A549 (cell line): Measurements from ENCODE around the gene DBNDD1. TPM values are rescaled to one million over a fixed set of nuclear protein-coding genes. Genes with fewer than 3 reads are reported as not detected.

Source experiments
- ATAC-seq, 2 experiments: fragments of 200-7000 bp in 1 of 2; fragments of >200 bp in 1 of 2; cut with Nextera tagmentation in 1 of 2; cut with Tn5 transposase in 1 of 2; 3 replicates each; pipeline versions ENCODE4 v1.8.0 to v1.9.1; 2018 to 2020; ENCODE audit warnings: mild to moderate bottlenecking in 1 of 2, moderate library complexity in 1 of 2
- CTCF ChIA-PET: fragments of 300-600 bp; sonication (Branson Sonifier 250); formaldehyde crosslinking; extraction: SDS; loops from one replicate; lab custom pipeline; 2021; ENCODE audit warnings: antibody characterized with exemption, inconsistent platforms; lab: Yijun Ruan, JAX
- POLR2A ChIA-PET: fragments of 350-600 bp; formaldehyde crosslinking; extraction: SDS; loops from one replicate; lab custom pipeline; 2021; ENCODE audit warnings: antibody characterized with exemption, inconsistent platforms; lab: Yijun Ruan, JAX
- DNase-seq, 2 experiments: peaks; one replicate each; pipeline versions ENCODE4 v3.0.0 to v3.0.0-alpha.2; 2011 to 2016; ENCODE audit warnings: low read depth in 1 of 2, low spot score in 1 of 2
- FAIRE-seq: peaks from 2 replicates; lab custom pipeline; 2011; peaks lifted over from hg19 to GRCh38; lab: Jason Lieb, UNC
- H3K27ac ChIP-seq, 2 experiments: fragments of >200 bp; sonication (Bioruptor Twin); formaldehyde crosslinking; 3 replicates each; pipeline ENCODE4 v1.5.1; 2016 to 2017
- H3K4me1 ChIP-seq: fragments of >200 bp; sonication (Bioruptor Twin); formaldehyde crosslinking; 3 replicates; pipeline ENCODE4 v1.6.1; 2016
- H3K4me2 ChIP-seq: fragments of >200 bp; sonication (Bioruptor Twin); formaldehyde crosslinking; 3 replicates; pipeline ENCODE4 v1.6.1; 2016
- H3K4me3 ChIP-seq: fragments of >200 bp; sonication (Bioruptor Twin); formaldehyde crosslinking; 3 replicates; pipeline ENCODE4 v1.5.1; 2016
- H3K9me3 ChIP-seq: fragments of >200 bp; sonication (Bioruptor Twin); formaldehyde crosslinking; 3 replicates; pipeline ENCODE4 v1.6.1; 2016
- CBX8 ChIP-seq: fragments of 200-600 bp; sonication (generic); IDR thresholded peaks from 2 replicates; pipeline ENCODE4 v1.6.1; 2016
- HEYL ChIP-seq: fragments of 250-450 bp; sonication (Bioruptor Pico); IDR thresholded peaks from 2 replicates; pipeline ENCODE4 v1.8.0; 2021; ENCODE audit warnings: mild to moderate bottlenecking, moderate library complexity
- HOXA7 ChIP-seq: fragments of 250-450 bp; sonication (Bioruptor Pico); IDR thresholded peaks from 2 replicates; pipeline ENCODE4 v1.5.0; 2020; ENCODE audit warnings: mild to moderate bottlenecking, moderate library complexity
- HOXB13 ChIP-seq: fragments of 250-450 bp; sonication (Bioruptor Pico); IDR thresholded peaks from 2 replicates; pipeline ENCODE4 v1.5.0; 2020; ENCODE audit warnings: low read depth, mild to moderate bottlenecking, moderate library complexity
- HOXB5 ChIP-seq: fragments of 250-450 bp; sonication (Bioruptor Pico); IDR thresholded peaks from 2 replicates; pipeline ENCODE4 v1.5.0; 2020; ENCODE audit warnings: mild to moderate bottlenecking, moderate library complexity
- JUN ChIP-seq, 2 experiments: fragments of >200 bp; sonication (Bioruptor Twin); formaldehyde crosslinking; IDR thresholded peaks; 2 replicates in 1 of 2; 3 replicates in 1 of 2; pipeline ENCODE4 v1.6.1; 2016 to 2017
- JUNB ChIP-seq: fragments of >200 bp; sonication (Bioruptor Twin); formaldehyde crosslinking; IDR thresholded peaks from 2 replicates; pipeline ENCODE4 v1.6.1; 2016
- MAFK ChIP-seq: fragments of 450-650 bp; IDR thresholded peaks from 2 replicates; pipeline ENCODE4 v1.6.1; 2014; ENCODE audit not compliant: partially characterized antibody
- MAZ ChIP-seq: fragments of 150-350 bp; IDR thresholded peaks from 2 replicates; pipeline ENCODE4 v1.6.1; 2014; ENCODE audit warnings: antibody characterized with exemption, low read depth, low read length, borderline replicate concordance
- MYC ChIP-seq: IDR thresholded peaks from 2 replicates; pipeline ENCODE4 v1.6.1; 2012; ENCODE audit warnings: mild to moderate bottlenecking, inconsistent platforms, low read length, improper control_type of control experiment, borderline replicate concordance
- NR3C1 ChIP-seq: fragments of >200 bp; sonication (Bioruptor Twin); formaldehyde crosslinking; IDR thresholded peaks from 3 replicates; pipeline ENCODE4 v1.6.1; 2017
- PHF8 ChIP-seq: fragments of 200-600 bp; sonication (generic); IDR thresholded peaks from 2 replicates; pipeline ENCODE4 v1.6.1; 2016; ENCODE audit warnings: low read depth, mild to moderate bottlenecking, antibody characterized with exemption, moderate library complexity, borderline replicate concordance
- POLR2AphosphoS2 ChIP-seq: conservative IDR thresholded peaks from 2 replicates; pipeline ENCODE4 v1.6.1; 2012; ENCODE audit warnings: low read length, improper control_type of control experiment, inconsistent platforms
- RCOR1 ChIP-seq: fragments of 150-350 bp; IDR thresholded peaks from 2 replicates; pipeline ENCODE4 v1.6.1; 2014; ENCODE audit warnings: antibody characterized with exemption, low read length, low read depth
- TP53 ChIP-seq: fragments of 250-450 bp; sonication (Bioruptor Pico); IDR thresholded peaks from 2 replicates; pipeline ENCODE4 v1.5.0; 2021; ENCODE audit warnings: mild to moderate bottlenecking, moderate library complexity
- ZC3H11A ChIP-seq: fragments of 450-650 bp; IDR thresholded peaks from 2 replicates; pipeline ENCODE4 v1.6.1; 2014; ENCODE audit warnings: antibody characterized with exemption, mild to moderate bottlenecking
- WGBS: methylation state at CpG from one replicate; pipeline ENCODE4 v1.1.6; 2017; ENCODE audit errors: missing lambda C conversion rate; 5-methylcytosine and 5-hydroxymethylcytosine counted together
- polyA plus RNA-seq, 4 experiments: library from polyadenylated mRNA; depleted of rRNA in 3 of 4; stranded (reverse); fragments of >200 nt; fragmentation: RNase III in 1 of 4; extraction: RNeasy Plus Mini Kit Qiagen cat#74134 plus additional on column Dnase treatment in 1 of 4; gene quantifications; 2 replicates in 3 of 4; 3 replicates in 1 of 4; pipeline ENCODE4 v1.2.3, GENCODE V29; 2011 to 2017
- TF ChIP-seq, protein P1 (sequence below): fragments of 150-350 bp; IDR thresholded peaks from 2 replicates; pipeline ENCODE4 v1.6.1; 2014; ENCODE audit warnings: low read depth, mild to moderate bottlenecking, low read length
- TF ChIP-seq, protein P2 (sequence below): fragments of >200 bp; sonication (Bioruptor Twin); formaldehyde crosslinking; IDR thresholded peaks from 3 replicates; pipeline ENCODE4 v1.5.1; 2016
- TF ChIP-seq, protein P3 (sequence below): IDR thresholded peaks from 2 replicates; pipeline ENCODE4 v1.6.1; 2012
- TF ChIP-seq, protein P4 (sequence below): fragments of 200-600 bp; sonication (generic); IDR thresholded peaks from 2 replicates; pipeline ENCODE4 v1.6.1; 2016; ENCODE audit warnings: antibody characterized with exemption, mild to moderate bottlenecking, moderate library complexity
- TF ChIP-seq, protein P5 (sequence below): fragments of 250-450 bp; sonication (Bioruptor Pico); IDR thresholded peaks from 2 replicates; pipeline ENCODE4 v1.5.0; 2020; ENCODE audit warnings: low read depth, mild to moderate bottlenecking, moderate library complexity
- TF ChIP-seq, protein P6 (sequence below): fragments of 450-650 bp; IDR thresholded peaks from 2 replicates; pipeline ENCODE4 v1.6.1; 2014; ENCODE audit warnings: antibody characterized with exemption
- TF ChIP-seq, protein P7 (sequence below): fragments of 250-450 bp; sonication (Bioruptor Pico); IDR thresholded peaks from 2 replicates; pipeline ENCODE4 v1.5.0; 2021; ENCODE audit warnings: mild to moderate bottlenecking, moderate library complexity, borderline replicate concordance

Gene DBNDD1
- polyA plus RNA-seq, 2 of the 4 experiments (the other 2 are of a cell fraction) = 23.0 to 43.8 TPM

DNA sequence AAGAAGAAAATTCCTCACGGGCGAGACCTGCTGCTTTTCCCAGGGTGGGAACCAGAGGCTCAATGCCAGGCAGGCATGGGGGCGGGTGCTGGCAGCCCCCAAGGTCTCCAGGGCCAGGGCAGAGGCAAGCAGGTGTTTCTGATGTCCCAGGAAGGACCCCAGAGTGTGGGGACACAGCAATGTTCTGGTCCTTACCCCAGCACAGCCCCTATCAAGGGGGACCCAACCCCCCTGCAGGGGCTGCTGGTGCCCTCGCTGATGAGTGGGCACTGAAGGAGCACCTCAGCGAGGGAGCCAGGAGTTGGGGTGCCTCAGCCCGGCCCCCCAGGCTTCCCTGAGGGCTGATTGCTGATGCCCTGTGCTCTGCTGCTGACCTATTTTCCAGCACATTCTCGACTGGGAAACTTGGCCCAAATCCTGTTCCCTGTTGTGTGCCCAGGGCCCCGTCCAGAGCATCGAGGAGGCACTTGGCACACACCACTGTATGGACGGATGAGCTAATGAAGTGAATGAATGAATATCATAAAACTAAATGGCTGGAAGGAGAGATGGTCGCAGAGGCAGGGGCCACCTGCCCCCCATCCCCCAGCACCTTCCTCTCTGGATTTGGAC lies 2.8 kb downstream of the DBNDD1 start:
- no peak overlapping the region for H3K27ac ChIP-seq
- H3K4me1 ChIP-seq = peaks cover 22% of the 10 kb centered on the region
- TF ChIP-seq, protein P1, sequence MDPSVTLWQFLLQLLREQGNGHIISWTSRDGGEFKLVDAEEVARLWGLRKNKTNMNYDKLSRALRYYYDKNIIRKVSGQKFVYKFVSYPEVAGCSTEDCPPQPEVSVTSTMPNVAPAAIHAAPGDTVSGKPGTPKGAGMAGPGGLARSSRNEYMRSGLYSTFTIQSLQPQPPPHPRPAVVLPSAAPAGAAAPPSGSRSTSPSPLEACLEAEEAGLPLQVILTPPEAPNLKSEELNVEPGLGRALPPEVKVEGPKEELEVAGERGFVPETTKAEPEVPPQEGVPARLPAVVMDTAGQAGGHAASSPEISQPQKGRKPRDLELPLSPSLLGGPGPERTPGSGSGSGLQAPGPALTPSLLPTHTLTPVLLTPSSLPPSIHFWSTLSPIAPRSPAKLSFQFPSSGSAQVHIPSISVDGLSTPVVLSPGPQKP = no peak
- TF ChIP-seq, protein P2, sequence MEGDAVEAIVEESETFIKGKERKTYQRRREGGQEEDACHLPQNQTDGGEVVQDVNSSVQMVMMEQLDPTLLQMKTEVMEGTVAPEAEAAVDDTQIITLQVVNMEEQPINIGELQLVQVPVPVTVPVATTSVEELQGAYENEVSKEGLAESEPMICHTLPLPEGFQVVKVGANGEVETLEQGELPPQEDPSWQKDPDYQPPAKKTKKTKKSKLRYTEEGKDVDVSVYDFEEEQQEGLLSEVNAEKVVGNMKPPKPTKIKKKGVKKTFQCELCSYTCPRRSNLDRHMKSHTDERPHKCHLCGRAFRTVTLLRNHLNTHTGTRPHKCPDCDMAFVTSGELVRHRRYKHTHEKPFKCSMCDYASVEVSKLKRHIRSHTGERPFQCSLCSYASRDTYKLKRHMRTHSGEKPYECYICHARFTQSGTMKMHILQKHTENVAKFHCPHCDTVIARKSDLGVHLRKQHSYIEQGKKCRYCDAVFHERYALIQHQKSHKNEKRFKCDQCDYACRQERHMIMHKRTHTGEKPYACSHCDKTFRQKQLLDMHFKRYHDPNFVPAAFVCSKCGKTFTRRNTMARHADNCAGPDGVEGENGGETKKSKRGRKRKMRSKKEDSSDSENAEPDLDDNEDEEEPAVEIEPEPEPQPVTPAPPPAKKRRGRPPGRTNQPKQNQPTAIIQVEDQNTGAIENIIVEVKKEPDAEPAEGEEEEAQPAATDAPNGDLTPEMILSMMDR = no peak
- TF ChIP-seq TP53 (CRISPR knock-in tag) (no peak), CBX8 (no peak), MAFK (no peak), RCOR1 (no peak), HEYL (no peak), POLR2AphosphoS2 (no peak), HOXB13 (CRISPR knock-in tag) (no peak), HOXA7 (CRISPR knock-in tag) (no peak), JUN (IDR thresholded peaks at IDR 0.05) (no peak)
- TF ChIP-seq, protein P3, sequence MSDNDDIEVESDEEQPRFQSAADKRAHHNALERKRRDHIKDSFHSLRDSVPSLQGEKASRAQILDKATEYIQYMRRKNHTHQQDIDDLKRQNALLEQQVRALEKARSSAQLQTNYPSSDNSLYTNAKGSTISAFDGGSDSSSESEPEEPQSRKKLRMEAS = no peak
- ChIA-PET CTCF (no interaction called here), POLR2A (no interaction called here)
- no peaks in the 10 kb centered on the region for H3K9me3 ChIP-seq
- H3K4me2 ChIP-seq = no peak overlapping the region
- no peak overlapping the region for H3K4me3 ChIP-seq
- DNase-seq = no peak
- FAIRE-seq = no peak
- 86% methylated on average over 11 of the region's 11 CpGs for WGBS
- ATAC-seq = no peak

DNA sequence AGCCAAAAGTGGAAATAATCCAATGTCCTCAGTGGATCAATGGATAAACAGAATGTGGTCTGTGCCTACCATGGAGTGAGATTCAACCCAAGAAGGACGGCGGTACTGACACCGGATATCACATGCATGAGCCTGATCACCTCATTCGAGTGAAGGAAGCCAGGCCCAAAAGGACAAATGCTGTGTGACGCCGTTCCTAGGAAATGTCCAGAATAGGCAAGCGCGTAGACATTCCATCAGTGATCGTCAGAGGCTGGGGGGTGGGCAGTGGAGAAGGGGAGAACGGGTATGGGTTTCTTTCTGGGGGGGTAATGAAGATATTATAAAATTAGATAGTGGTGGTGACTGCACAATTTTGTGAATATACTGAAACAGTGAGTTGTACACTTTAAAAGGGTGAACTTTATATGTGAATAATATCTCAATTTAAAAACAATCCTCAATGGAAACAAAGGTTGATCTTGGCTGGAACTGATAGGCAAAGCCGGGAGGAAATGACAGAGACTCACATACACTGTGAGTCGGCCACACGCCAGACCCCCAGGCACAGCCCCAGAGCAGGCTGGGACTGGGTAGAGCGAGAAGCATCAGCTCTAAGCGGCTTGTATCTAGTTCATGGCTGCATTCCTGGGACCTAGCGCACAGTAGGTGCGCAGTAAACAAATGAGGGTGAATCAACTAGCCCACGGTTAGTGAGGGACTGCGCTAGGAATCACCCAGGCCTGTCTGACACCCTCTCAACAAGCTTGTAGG lies 3.5 kb downstream of the DBNDD1 start:
- no peak overlapping the region for H3K4me3 ChIP-seq
- no peak overlapping the region for H3K27ac ChIP-seq
- ATAC-seq (no peak), FAIRE-seq (no peak), DNase-seq (no peak)
- POLR2A ChIA-PET = no interaction called here
- CTCF ChIA-PET = interaction anchor here (0.7 kb wide), 1 partner anchor 310 kb away, joined by 3 read pairs; no protein-coding TSS in a partner anchor
- WGBS = 92% methylated on average over 19 of the region's 19 CpGs
- no peaks in the 10 kb centered on the region for H3K9me3 ChIP-seq
- no peak overlapping the region for H3K4me2 ChIP-seq
- peaks cover 15% of the 10 kb centered on the region for H3K4me1 ChIP-seq
- TF ChIP-seq, protein P4, sequence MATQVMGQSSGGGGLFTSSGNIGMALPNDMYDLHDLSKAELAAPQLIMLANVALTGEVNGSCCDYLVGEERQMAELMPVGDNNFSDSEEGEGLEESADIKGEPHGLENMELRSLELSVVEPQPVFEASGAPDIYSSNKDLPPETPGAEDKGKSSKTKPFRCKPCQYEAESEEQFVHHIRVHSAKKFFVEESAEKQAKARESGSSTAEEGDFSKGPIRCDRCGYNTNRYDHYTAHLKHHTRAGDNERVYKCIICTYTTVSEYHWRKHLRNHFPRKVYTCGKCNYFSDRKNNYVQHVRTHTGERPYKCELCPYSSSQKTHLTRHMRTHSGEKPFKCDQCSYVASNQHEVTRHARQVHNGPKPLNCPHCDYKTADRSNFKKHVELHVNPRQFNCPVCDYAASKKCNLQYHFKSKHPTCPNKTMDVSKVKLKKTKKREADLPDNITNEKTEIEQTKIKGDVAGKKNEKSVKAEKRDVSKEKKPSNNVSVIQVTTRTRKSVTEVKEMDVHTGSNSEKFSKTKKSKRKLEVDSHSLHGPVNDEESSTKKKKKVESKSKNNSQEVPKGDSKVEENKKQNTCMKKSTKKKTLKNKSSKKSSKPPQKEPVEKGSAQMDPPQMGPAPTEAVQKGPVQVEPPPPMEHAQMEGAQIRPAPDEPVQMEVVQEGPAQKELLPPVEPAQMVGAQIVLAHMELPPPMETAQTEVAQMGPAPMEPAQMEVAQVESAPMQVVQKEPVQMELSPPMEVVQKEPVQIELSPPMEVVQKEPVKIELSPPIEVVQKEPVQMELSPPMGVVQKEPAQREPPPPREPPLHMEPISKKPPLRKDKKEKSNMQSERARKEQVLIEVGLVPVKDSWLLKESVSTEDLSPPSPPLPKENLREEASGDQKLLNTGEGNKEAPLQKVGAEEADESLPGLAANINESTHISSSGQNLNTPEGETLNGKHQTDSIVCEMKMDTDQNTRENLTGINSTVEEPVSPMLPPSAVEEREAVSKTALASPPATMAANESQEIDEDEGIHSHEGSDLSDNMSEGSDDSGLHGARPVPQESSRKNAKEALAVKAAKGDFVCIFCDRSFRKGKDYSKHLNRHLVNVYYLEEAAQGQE = no peak
- TF ChIP-seq, protein P5, sequence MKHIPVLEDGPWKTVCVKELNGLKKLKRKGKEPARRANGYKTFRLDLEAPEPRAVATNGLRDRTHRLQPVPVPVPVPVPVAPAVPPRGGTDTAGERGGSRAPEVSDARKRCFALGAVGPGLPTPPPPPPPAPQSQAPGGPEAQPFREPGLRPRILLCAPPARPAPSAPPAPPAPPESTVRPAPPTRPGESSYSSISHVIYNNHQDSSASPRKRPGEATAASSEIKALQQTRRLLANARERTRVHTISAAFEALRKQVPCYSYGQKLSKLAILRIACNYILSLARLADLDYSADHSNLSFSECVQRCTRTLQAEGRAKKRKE = no peak
- TF ChIP-seq NR3C1 (no peak), PHF8 (no peak), HOXB5 (CRISPR knock-in tag) (no peak), ZC3H11A (no peak), MYC (no peak), HOXB13 (CRISPR knock-in tag) (no peak), JUNB (no peak), MAZ (no peak)
- TF ChIP-seq, protein P6, sequence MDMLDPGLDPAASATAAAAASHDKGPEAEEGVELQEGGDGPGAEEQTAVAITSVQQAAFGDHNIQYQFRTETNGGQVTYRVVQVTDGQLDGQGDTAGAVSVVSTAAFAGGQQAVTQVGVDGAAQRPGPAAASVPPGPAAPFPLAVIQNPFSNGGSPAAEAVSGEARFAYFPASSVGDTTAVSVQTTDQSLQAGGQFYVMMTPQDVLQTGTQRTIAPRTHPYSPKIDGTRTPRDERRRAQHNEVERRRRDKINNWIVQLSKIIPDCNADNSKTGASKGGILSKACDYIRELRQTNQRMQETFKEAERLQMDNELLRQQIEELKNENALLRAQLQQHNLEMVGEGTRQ = no peak
- TF ChIP-seq, protein P1 = no peak
- TF ChIP-seq, protein P7, sequence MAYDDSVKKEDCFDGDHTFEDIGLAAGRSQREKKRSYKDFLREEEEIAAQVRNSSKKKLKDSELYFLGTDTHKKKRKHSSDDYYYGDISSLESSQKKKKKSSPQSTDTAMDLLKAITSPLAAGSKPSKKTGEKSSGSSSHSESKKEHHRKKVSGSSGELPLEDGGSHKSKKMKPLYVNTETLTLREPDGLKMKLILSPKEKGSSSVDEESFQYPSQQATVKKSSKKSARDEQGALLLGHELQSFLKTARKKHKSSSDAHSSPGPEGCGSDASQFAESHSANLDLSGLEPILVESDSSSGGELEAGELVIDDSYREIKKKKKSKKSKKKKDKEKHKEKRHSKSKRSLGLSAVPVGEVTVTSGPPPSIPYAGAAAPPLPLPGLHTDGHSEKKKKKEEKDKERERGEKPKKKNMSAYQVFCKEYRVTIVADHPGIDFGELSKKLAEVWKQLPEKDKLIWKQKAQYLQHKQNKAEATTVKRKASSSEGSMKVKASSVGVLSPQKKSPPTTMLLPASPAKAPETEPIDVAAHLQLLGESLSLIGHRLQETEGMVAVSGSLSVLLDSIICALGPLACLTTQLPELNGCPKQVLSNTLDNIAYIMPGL = no peak
